Neural crest cell (in vitro differentiated cells): ENCODE results near the gene HNMT. TPM values are rescaled to one million over a fixed set of nuclear protein-coding genes. Genes with fewer than 3 reads are reported as not detected.

Experiments
- DNase-seq: peaks from one replicate; pipeline ENCODE4 v3.0.0; 2021; ENCODE audit warnings: low read depth, mixed read lengths, low spot score
- H3K27ac Mint-ChIP-seq: one replicate; pipeline ENCODE4 v1.8.0; 2021; ENCODE audit warnings: mild to moderate bottlenecking, mixed read lengths; ENCODE audit not compliant: unreplicated experiment
- H3K27me3 Mint-ChIP-seq: 2 replicates; pipeline ENCODE4 v1.8.0; 2021; ENCODE audit warnings: low read depth, mild to moderate bottlenecking, mixed read lengths
- H3K36me3 Mint-ChIP-seq: 2 replicates; pipeline ENCODE4 v1.8.0; 2021; ENCODE audit warnings: low read depth, mild to moderate bottlenecking, mixed read lengths
- H3K4me1 Mint-ChIP-seq: 2 replicates; pipeline ENCODE4 v1.8.0; 2021; ENCODE audit warnings: mixed read lengths
- H3K4me3 Mint-ChIP-seq: one replicate; pipeline ENCODE4 v1.8.0; 2021; ENCODE audit warnings: mild to moderate bottlenecking, mixed read lengths
- H3K9me3 Mint-ChIP-seq: 2 replicates; pipeline ENCODE4 v1.8.0; 2021; ENCODE audit warnings: mixed read lengths
- total RNA-seq: library from RNA; stranded (reverse); gene quantifications from 2 replicates; pipeline ENCODE4 v1.2.1, GENCODE V29; 2021
- TF ChIP-seq, protein P1 (sequence below): fragments of 200-600 bp; sonication (generic); conservative IDR thresholded peaks from 2 replicates; pipeline ENCODE4 v1.5.0; 2021; ENCODE audit warnings: antibody characterized with exemption, mild to moderate bottlenecking

HNMT gene
- total RNA-seq, 1 donor from 2014 or later, result 5.5 TPM

DNA sequence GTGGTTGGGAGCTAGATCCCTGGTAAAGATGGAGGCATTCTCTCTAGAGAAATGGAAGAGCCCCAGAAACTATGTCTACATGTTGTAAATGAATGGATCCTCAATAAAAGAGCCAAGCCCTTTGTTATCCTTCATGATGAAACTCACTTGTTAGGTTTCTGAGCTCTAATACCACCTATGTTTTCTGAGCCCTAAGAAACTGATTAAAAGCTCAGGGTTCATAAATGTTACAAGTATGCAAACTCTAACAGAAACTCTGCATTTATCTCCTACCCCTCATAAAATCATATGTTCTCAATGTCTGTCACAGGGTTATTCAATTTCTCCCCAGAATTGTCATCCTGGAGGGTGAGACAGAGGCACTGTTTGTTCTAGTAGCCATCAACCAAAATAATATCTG lies 18.0 kb upstream of the HNMT start:
- H3K27me3 Mint-ChIP-seq, result no peaks in the 10 kb centered on the region
- H3K4me3 Mint-ChIP-seq, result no peak overlapping the region
- H3K27ac Mint-ChIP-seq, result no peak overlapping the region
- DNase-seq, result no peak
- TF ChIP-seq, protein P1, sequence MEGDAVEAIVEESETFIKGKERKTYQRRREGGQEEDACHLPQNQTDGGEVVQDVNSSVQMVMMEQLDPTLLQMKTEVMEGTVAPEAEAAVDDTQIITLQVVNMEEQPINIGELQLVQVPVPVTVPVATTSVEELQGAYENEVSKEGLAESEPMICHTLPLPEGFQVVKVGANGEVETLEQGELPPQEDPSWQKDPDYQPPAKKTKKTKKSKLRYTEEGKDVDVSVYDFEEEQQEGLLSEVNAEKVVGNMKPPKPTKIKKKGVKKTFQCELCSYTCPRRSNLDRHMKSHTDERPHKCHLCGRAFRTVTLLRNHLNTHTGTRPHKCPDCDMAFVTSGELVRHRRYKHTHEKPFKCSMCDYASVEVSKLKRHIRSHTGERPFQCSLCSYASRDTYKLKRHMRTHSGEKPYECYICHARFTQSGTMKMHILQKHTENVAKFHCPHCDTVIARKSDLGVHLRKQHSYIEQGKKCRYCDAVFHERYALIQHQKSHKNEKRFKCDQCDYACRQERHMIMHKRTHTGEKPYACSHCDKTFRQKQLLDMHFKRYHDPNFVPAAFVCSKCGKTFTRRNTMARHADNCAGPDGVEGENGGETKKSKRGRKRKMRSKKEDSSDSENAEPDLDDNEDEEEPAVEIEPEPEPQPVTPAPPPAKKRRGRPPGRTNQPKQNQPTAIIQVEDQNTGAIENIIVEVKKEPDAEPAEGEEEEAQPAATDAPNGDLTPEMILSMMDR, result no peak
- peaks cover 55% of the 10 kb centered on the region for H3K4me1 Mint-ChIP-seq
- no peaks in the 10 kb centered on the region for H3K36me3 Mint-ChIP-seq
- H3K9me3 Mint-ChIP-seq, result no peaks in the 10 kb centered on the region

DNA sequence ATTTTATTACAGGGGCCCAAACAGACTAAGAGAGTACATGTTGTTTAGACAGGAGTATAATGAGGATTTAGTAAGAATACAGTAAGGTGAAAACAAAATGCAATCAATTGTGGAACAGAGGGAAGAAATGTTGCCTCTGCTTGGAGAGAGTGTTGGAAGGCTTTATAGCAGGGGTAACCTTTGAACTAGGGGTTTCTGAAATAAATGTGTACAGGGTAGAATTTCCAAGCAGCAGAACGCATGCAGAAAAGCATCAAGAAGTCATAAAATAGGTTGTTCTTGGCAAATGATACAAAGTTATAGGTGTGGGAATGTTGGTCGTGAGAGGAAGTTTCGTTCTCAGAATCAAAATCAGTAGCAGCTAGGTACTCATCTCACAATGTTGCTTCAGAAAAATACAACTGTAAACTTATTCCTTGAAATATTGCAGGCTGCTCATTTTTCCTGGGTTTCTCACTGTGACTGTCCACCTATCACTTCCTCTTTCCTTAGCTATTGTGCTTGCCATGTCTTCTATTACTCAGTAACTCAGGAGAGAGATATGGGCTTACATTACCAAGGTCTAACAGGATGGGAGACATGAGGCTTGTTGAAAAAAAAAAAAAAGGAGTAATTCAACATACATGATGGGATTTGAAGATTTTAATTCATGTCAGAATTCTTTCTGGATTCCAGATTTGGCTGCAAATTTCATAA lies 17.1 kb upstream of the HNMT start:
- Mint-ChIP-seq H3K4me3 (no peak overlapping the region), H3K27ac (no peak overlapping the region), H3K36me3 (no peaks in the 10 kb centered on the region), H3K9me3 (no peaks in the 10 kb centered on the region), H3K27me3 (no peaks in the 10 kb centered on the region), H3K4me1 (peaks cover 55% of the 10 kb centered on the region)
- TF ChIP-seq, protein P1, result no peak
- DNase-seq, result no peak

DNA sequence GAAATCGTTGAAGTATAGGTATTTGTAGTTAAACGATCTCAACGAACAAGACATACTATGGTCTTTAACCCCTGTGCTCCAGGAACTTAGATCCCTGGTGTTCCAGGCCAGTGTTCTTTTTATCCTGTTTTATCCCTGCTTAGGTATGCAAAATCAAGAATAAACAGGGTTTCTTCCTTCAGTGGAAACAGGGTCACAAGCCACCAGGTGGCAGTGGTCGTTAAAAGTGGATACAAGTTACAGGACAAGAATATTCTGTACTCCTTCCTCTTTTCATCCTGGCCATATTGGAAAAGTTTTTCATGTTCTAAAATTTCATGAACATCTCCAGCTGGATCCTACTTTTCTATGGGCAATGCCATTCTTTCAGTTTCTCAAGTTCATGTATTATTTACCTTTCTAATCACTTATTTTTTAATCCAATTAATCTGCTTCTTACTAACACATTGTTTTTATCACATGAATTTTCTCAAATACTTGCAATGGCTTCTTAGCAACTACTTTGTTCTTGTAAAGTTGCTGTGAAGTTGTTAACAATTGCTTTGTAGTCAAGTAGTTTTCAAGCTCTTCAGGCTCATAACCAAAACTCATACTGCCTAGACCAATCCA lies 16.4 kb upstream of the HNMT start:
- H3K9me3 Mint-ChIP-seq, result no peaks in the 10 kb centered on the region
- H3K4me3 Mint-ChIP-seq, result no peak overlapping the region
- H3K27ac Mint-ChIP-seq, result no peak overlapping the region
- TF ChIP-seq, protein P1, result peak; percentile 78
- peak; percentile 54 for DNase-seq
- H3K27me3 Mint-ChIP-seq, result no peaks in the 10 kb centered on the region
- H3K4me1 Mint-ChIP-seq, result peaks cover 52% of the 10 kb centered on the region
- no peaks in the 10 kb centered on the region for H3K36me3 Mint-ChIP-seq

DNA sequence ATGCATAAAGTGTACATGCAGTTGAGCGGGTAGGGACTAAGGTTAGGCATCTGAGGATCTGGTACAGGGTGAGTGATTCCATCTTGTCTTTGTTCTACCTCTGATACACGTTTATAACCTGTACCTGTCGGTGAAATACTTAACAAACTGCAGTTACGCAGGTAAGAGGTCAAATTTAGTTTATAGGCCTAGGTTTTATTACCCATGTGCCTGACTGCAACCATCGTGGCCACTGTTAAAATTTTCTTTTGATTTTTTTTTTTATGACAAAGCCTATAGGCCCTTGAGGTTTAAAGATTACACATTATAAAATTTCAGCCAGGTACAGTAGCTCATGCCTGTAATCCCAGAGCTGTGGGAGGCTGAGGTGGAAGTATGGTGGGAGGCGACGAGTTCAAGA lies 15.4 kb upstream of the HNMT start:
- Mint-ChIP-seq H3K9me3 (peaks cover 2% of the 10 kb centered on the region), H3K4me3 (no peak overlapping the region), H3K27me3 (no peaks in the 10 kb centered on the region), H3K27ac (no peak overlapping the region), H3K4me1 (peaks cover 47% of the 10 kb centered on the region), H3K36me3 (no peaks in the 10 kb centered on the region)
- DNase-seq, result no peak
- TF ChIP-seq, protein P1, result no peak

DNA sequence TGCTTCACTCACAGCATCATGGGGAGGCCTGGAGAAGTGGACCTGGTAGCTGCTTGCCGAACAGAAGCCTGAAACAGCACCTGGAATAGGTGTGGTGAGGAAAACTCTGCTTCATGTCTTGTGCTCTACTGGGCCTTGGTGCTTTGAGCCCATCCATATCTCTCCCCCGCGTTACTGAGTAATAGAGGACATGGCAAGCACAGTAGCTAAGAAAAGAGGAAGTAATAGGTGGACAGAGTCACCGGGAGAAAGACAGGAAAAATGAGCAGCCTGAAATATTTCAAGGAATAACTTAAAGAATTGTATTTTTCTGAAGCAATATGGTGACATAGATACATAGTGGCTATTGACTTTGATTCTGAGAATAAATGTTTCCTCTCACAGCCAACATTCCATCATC lies 14.0 kb upstream of the HNMT start:
- H3K4me1 Mint-ChIP-seq, result peaks cover 37% of the 10 kb centered on the region
- no peak overlapping the region for H3K4me3 Mint-ChIP-seq
- DNase-seq, result no peak
- H3K9me3 Mint-ChIP-seq, result peaks cover 2% of the 10 kb centered on the region
- TF ChIP-seq, protein P1, result no peak
- H3K27ac Mint-ChIP-seq, result no peak overlapping the region
- no peaks in the 10 kb centered on the region for H3K27me3 Mint-ChIP-seq
- H3K36me3 Mint-ChIP-seq, result no peaks in the 10 kb centered on the region
